Parathyroid adenoma (tissue), 2 donors: ENCODE measurements around the gene CEP164.

ENCODE experiments used
- H2AFZ ChIP-seq: fragments of 300-600 bp; sonication (generic); one replicate; pipeline ENCODE4 v1.7.0; 2017; ENCODE audit warnings: antibody characterized with exemption, mild to moderate bottlenecking
- H3K27ac ChIP-seq: fragments of 300-600 bp; sonication (generic); one replicate; pipeline ENCODE4 v1.7.0; 2017
- H3K27me3 ChIP-seq: fragments of 300-600 bp; sonication (generic); one replicate; pipeline ENCODE4 v1.7.0; 2017; ENCODE audit warnings: low read length; ENCODE audit not compliant: control insufficient read depth, insufficient read depth
- H3K36me3 ChIP-seq: fragments of 300-600 bp; sonication (generic); one replicate; pipeline ENCODE4 v1.7.0; 2017; ENCODE audit warnings: low read length; ENCODE audit not compliant: control insufficient read depth, insufficient read depth
- H3K4me1 ChIP-seq: fragments of 300-600 bp; sonication (generic); one replicate; pipeline ENCODE4 v1.7.0; 2017; ENCODE audit warnings: control low read depth
- H3K4me2 ChIP-seq: fragments of 300-600 bp; sonication (generic); one replicate; pipeline ENCODE4 v1.7.0; 2017; ENCODE audit warnings: low read length
- H3K4me3 ChIP-seq: fragments of 300-600 bp; sonication (generic); one replicate; pipeline ENCODE4 v1.7.0; 2017; ENCODE audit warnings: low read depth, low read length
- H3K79me2 ChIP-seq: fragments of 300-600 bp; sonication (generic); one replicate; pipeline ENCODE4 v1.7.0; 2017; ENCODE audit warnings: control low read depth
- H3K9ac ChIP-seq: fragments of 300-600 bp; sonication (generic); one replicate; pipeline ENCODE4 v1.7.0; 2017; ENCODE audit warnings: mild to moderate bottlenecking
- H3K9me3 ChIP-seq: fragments of 300-600 bp; sonication (generic); one replicate; pipeline ENCODE4 v1.7.0; 2017; ENCODE audit warnings: low read length; ENCODE audit not compliant: control insufficient read depth
- TF ChIP-seq, protein P1 (sequence below): fragments of 300-600 bp; sonication (generic); IDR thresholded peaks from one replicate; pipeline ENCODE4 v1.7.0; 2017; ENCODE audit warnings: antibody characterized with exemption, mild to moderate bottlenecking
- donor health status: primary hyperparathyroidism.

The CEP164 gene

DNA sequence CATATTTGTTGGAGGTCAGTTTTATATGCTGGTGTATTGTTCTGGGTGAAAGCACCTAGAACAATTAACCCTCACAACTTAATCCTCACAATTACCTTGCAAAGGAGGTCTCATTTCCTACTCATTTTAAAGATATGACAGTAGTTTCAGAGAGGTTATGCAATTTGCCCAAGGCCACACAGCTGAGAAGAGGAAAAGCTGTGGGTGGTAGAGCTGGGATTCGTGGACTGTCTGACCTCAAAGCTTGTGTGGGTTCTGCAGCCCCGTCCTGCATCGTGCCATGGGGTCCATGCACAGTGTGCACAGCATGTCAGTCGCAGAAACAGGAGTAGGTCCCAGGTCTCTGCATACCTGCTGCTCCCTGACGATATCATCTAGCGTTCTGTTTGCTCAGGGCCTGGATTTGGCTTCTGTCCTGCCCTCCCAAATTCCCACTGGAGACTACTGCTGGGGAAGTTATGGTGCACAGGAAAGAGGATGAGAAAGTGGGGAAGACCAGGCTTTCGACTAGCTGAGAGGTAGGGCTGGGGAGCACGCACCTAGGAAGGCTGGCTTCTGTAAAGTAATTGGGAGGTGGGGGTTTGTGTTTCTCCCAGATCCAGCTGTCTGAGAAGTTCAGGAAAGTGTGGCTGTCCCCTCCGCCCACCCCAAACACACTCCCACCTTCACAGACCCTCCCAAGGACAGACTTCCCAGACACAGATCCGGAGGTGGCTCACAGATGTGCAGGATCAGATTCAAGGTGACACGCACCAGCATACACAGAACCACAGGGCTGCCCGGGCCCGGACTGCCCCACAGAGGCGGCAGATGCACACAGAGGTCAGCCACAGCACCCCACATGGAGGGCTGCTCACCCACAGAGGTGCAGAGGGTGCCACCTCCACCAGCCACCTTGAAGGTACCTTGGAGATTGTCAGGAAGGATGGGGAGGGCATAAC lies 13.6 kb upstream of the CEP164 start:
- H3K27ac ChIP-seq = no peak overlapping the region
- H3K4me2 ChIP-seq = no peak overlapping the region
- H3K4me1 ChIP-seq = peaks cover 6% of the 10 kb centered on the region

GRCh38 chr11:117314840-117315239 lies 12.8 kb upstream of the CEP164 start:
- no peak overlapping the region for H3K9ac ChIP-seq
- no peaks in the 10 kb centered on the region for H3K9me3 ChIP-seq
- H3K79me2 ChIP-seq = no peaks in the 10 kb centered on the region
- peaks cover 6% of the 10 kb centered on the region for H3K4me1 ChIP-seq
- no peaks in the 10 kb centered on the region for H3K36me3 ChIP-seq
- no peak overlapping the region for H3K27ac ChIP-seq
- TF ChIP-seq, protein P1, sequence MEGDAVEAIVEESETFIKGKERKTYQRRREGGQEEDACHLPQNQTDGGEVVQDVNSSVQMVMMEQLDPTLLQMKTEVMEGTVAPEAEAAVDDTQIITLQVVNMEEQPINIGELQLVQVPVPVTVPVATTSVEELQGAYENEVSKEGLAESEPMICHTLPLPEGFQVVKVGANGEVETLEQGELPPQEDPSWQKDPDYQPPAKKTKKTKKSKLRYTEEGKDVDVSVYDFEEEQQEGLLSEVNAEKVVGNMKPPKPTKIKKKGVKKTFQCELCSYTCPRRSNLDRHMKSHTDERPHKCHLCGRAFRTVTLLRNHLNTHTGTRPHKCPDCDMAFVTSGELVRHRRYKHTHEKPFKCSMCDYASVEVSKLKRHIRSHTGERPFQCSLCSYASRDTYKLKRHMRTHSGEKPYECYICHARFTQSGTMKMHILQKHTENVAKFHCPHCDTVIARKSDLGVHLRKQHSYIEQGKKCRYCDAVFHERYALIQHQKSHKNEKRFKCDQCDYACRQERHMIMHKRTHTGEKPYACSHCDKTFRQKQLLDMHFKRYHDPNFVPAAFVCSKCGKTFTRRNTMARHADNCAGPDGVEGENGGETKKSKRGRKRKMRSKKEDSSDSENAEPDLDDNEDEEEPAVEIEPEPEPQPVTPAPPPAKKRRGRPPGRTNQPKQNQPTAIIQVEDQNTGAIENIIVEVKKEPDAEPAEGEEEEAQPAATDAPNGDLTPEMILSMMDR = no peak
- peak overlapping the region; percentile 57 for H3K4me3 ChIP-seq
- H3K4me2 ChIP-seq = peak overlapping the region; percentile 75
- peak overlapping the region; percentile 89 for H2AFZ ChIP-seq
- no peaks in the 10 kb centered on the region for H3K27me3 ChIP-seq

More for the DNA sequence above, 13.6 kb upstream of the CEP164 start:
- H3K9me3 ChIP-seq = no peaks in the 10 kb centered on the region
- H3K79me2 ChIP-seq = no peaks in the 10 kb centered on the region
- no peaks in the 10 kb centered on the region for H3K36me3 ChIP-seq
- H3K9ac ChIP-seq = no peak overlapping the region
- TF ChIP-seq, protein P1 = no peak
- H3K4me3 ChIP-seq = no peak overlapping the region
- no peaks in the 10 kb centered on the region for H3K27me3 ChIP-seq
- no peak overlapping the region for H2AFZ ChIP-seq

GRCh38 chr11:117315285-117316196 lies 12.1 kb upstream of the CEP164 start:
- Histone ChIP-seq H2AFZ (peak overlapping the region; percentile 89), H3K9ac (peak overlapping the region; percentile 46)

DNA sequence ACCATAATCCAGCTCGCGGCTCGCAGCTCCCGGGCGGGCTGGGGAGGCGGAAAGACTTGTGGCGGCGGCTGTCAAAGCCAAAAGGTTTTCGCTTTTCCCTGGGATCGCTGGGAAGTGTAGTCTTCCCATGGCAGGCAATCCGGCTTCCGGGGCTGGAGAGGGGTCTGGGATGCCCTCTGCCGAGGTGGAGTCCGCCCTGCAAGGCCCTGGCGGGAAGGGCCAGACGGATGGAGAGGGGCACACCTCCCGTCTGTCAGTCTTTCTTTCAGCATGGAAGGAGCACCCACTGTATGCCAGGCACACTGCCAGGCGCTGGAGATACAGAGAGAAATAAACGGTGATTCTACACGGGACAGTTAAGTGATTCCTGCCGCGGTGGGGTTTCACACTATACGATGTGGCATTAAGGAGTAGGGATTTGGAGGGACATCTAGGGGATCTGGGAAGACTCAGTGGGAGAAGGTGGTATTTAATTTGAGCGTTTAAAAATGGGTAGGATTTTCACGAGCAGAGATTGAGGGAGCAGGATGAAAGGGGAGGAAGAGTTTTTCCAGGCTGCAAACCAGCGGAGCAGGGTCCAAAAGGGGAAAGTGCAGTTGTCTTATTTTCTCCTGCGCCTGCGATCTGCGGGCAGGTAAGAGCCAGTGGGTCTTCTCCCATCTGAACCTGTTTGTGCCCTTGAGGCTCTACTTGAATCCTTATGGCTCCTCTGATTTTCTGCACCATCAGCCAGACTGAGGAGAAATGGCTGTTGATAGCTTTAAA lies 11.3 kb upstream of the CEP164 start, which contains the start of gene BACE1:
Gene BACE1 (minus strand): TSS at position 60 of the 765 bp plus-strand sequence. CDS start 461 bp downstream, outside the sequence.
- Histone ChIP-seq H3K79me2 (no peaks in the 10 kb centered on the region), H3K27ac (peak within 1 kb of the TSS; percentile 32), H3K4me2 (peak within 1 kb of the TSS; percentile 83), H3K4me1 (peaks cover 6% of the 10 kb centered on the region), H3K9me3 (no peaks in the 10 kb centered on the region), H3K4me3 (peak within 1 kb of the TSS; percentile 57), H3K27me3 (no peaks in the 10 kb centered on the region), H3K36me3 (no peaks in the 10 kb centered on the region), H3K9ac (peak within 1 kb of the TSS; percentile 46), H2AFZ (peak within 1 kb of the TSS; percentile 89)
- TF ChIP-seq, protein P1 = peak; percentile 14

More at GRCh38 chr11:117315285-117316196, 12.1 kb upstream of the CEP164 start:
- TF ChIP-seq, protein P1 = no peak
- Histone ChIP-seq H3K27me3 (no peaks in the 10 kb centered on the region), H3K9me3 (no peaks in the 10 kb centered on the region), H3K4me1 (peaks cover 6% of the 10 kb centered on the region), H3K36me3 (no peaks in the 10 kb centered on the region), H3K27ac (no peak overlapping the region), H3K4me2 (peak overlapping the region; percentile 83), H3K79me2 (no peaks in the 10 kb centered on the region), H3K4me3 (peak overlapping the region; percentile 57)
